Testis (tissue), 2 donors: Measurements from ENCODE around the gene KLF6.

Source experiments
- CTCF ChIP-seq, 3 experiments: fragments of 450-650 bp in 2 of 3; fragments of 200-600 bp in 1 of 3; sonication (generic) in 1 of 3; IDR thresholded peaks; one replicate each; pipeline ENCODE4 v1.5.1; 2016 to 2019; ENCODE audit warnings: antibody characterized with exemption in 3 of 3, mild to moderate bottlenecking in 2 of 3, moderate library complexity in 1 of 3
- POLR2A ChIP-seq: fragments of 450-650 bp; IDR thresholded peaks from one replicate; pipeline ENCODE4 v1.6.1; 2017; ENCODE audit warnings: antibody characterized with exemption, mild to moderate bottlenecking, moderate library complexity

- no peak for TF ChIP-seq CTCF (IDR thresholded peaks at IDR 0.05)
- TF ChIP-seq POLR2A: no peak
Observed at GRCh38 chr10:3727268-3727667, 57.7 kb downstream of the KLF6 start.
